SW480 (cell line): Measurements from ENCODE around the gene RAB1A.

Source experiments
- DNase-seq: peaks from one replicate; pipeline ENCODE4 v3.0.0-alpha.2; 2016; ENCODE audit warnings: low spot score

The RAB1A gene

DNA sequence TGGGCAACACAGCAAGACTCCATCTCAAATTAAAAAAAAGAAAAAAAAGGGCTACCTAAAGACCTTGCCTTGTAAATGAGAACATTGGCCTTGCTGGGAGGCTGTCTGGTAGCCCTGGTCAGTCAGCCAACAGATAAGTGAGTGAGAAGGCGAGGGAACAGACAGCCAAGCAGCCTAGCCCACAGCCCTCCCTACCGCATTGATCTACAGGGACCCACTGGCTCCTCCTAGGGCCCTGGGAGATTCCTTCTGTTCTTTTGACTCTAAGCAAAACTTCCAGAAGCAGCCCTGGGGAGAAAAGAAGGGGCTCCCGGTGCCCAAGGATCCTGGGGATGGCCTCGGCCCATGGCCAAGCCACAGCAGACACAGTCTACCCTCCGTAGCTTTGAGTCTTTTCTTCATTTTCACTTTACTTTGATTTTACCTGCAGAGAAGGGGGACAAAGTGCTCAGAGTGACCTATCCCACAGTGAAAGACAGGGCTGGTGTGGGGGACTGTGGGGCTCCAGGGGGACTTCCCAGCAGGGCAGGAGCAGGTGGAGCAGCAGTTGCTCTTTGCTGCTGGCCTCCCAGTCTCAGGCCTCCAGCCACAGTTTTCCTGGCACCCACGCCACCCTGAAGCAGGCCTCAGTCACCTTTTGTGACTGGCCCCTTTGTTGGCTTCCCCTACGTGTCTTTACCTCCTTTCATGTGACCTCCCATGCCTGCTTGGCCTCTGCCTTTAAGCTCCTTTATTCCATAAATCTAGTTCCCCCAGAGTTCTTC is 68.6 kb downstream of the RAB1A start:
- DNase-seq: no peak

DNA sequence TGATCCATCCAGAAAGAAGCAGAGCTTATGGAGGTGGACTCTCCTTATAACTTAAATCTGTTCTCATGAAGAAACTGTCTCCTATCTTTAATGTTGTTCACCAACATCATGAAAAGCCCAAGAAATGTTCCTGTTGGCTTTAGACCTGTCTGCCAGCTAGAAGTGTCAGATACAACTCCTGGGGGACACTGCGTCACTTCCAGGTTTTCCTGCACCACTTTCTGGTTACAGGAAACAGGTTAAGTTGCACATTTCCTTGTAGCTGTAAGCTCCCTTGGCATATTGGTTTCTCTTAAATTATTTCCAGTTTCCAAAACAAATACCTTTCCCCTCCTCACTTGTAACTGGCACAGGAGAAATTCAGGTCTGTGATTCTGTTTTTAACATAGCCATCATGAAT is 70.8 kb downstream of the RAB1A start:
- no peak for DNase-seq

DNA sequence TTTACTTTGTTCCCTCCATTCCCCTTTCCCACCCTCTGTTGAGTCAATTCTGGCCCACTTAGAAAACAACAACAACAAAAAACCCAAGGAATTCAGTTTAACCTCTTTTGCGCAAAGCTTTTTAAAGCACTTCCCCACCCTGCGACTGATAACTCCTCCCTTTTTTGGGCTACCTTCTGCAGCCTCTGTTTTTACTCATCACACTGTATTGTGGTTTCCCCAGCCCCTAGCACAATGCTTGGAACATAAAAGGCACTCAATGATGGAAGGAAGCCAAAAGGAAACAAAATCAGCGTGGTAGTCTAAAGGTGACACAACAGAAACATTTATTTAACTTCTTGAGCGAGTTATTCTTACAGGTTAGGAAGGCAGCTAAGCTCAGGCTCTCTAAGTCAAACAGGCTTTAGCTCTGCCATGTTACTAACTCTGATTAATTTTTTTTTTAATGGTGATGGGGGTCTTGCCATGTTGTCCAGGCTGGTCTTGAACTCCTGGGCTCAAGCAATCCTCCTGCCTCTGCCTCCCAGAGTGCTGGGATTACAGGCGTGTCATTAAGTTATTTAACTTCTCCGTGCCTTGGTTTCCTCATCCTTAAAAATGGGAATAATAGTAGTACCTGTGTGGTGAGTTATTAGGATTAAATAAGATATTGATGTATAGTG is 72.4 kb downstream of the RAB1A start:
- peak; percentile 72 for DNase-seq

DNA sequence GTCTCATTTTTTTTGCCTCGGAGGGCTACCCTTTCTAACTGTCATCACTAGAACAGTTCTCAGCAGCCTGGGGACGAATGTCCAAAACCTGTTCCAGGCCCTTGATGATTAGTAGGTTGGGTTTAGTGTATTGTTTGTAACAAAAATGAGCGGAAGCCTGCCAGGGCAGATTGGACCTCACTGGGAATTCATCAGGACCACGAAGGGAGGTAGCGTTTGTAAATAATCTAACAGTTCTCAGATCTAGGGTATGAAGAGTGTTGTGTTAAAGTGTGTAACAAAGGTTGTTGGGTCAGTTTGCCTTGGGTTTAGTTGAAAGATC is 72.9 kb downstream of the RAB1A start:
- DNase-seq: no peak

DNA sequence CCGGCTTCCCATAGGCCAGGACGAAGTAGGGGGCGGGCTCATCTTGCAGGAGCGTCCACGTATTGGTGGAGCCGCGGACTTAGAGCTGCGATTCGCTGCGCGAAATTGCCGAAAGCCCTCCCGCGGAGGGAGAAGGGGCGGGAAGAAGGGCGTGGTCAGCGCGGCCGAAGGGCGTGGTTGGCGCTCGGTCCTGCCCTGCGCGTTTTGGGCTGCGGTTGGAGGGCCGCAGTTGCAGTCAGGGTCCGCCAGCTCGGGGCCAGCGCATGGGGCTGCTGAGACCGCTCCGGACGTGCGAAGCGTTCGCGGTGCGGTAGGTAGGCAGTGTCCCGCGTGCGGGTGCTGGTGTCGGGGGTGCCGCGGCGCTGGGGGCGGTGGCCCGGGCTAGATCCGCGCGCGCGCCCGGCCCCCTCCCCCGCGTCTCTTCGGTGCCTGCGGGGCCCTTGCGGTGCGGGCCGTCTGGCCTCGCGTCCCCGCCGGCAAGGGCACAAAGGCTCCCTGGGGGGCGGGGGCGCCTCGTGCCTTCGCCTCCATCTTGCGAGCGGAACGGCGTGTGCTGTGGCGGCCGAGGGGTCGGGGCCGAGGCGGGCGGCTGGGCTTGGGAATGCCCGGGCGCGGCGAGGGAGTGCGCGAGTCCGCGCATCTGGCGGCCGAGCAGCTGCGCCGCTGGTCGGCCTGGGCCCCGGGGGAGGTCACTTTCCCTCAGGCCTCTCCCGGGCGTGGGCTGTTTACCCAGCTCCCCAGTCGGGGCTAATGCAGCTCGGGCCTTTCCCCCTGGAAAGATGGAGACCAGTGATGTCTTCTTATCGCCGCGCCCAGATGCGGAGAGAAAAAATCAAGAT is 73.5 kb downstream of the RAB1A start, which contains the start of gene CEP68:
CEP68 (plus strand) TSS at position 202 of the 839 bp plus-strand sequence. CDS start 13,029 bp downstream, outside the sequence.
- peak; percentile 98 for DNase-seq

DNA sequence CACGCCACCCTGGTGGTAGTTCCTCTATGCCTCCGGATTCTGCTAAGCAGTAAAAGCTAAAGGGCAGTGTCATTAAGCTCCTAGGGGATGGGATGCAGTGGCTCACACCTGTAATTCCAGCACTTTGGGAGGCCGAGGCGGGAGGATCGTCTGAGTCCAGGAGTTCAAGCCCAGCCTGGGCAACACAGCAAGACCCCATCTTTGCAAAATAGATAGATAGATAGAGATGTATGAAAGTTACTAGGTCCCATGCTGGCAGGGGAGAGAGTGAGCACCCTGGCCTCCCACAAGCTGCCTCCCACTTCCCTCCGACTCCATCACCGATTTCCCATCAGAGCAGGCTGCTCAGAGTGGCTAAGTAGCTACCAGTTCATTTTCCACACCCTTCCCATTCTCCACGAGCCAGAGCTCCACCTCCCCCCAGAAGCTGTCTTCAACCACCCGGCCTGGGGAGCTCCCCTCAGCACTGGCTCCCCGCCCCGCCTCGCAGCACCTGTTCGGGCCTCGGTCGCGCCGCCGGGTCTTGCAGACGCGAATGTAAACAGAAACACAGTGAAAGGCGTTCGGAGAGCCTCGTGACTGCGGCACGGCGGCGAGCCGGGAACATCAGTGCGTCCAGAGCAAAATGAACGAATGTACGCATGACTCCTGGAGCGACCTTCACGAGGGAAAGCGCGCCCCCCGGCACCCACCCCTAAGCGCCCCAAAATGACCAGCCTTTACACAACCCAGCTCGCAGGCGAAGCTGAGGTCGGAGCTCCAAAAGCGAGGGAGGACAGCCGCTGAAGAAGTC is 74.3 kb downstream of the RAB1A start:
- DNase-seq: no peak

DNA sequence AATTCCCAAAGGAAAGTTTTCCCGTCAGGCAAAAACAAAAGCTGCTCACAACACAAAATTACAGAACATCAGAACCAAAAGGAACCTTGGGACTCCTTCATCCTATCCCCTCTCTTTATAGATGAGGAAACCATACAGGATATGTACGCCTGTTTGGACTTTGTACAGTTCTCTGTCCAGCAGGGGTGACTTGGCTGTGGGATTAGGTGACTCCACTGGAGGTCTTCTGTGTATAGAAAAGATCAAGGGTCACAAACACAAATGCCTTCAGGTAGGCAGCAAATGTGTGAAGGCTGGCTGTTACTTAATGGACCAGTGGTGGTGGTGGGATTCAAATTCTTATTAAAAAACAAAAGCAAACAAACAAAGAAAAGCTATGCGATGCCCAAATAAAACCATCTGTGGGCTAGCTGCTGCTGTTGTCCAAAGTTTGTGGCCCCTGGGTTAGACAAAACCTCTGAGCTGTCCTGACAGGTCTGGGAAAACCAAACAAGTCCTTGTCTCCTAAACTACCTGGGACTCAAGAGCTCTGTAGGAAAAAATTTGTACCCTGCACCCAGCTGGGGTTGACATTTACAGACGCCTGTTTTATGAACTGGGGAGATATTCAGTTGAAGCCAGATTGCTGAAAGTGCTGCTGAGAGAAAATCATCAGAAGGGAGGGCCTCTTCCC is 75.0 kb downstream of the RAB1A start:
- no peak for DNase-seq

DNA sequence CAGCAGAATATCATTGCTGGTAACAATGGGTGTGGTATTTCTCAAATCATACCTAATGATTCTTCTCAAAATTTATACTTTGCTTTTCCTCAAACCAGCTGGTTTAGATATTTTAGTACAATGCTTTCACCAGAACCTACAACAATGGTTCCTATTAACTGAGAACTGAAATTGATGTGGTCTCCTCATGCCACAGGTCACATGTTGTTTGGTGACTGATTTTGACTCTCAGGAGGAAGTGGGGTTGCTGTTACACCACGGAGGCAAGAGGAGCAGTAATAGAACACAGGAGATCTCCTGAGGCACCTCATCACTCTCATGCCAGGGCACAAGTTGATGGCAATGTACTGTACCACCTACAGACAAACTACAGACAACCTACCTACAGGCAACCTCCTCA is 76.7 kb downstream of the RAB1A start:
- no peak for DNase-seq

DNA sequence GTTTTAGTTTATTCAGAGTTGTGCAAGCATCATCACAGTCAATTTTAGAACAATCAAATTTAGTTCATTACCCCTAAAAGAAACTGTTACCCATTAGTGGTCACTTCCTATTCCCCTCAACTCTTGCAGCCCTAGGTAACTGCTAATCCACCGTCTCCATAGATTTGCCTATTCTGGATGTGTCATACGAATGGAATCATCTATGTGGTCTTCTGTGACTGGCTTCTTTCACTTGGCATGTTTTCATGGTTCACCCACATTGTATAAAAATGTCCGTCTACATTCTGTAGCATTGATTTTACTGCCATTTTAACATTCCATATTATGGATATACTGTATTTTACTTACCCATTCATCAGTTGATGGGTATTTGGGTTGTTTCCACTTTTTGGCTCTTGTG is 79.0 kb downstream of the RAB1A start:
- DNase-seq: no peak

DNA sequence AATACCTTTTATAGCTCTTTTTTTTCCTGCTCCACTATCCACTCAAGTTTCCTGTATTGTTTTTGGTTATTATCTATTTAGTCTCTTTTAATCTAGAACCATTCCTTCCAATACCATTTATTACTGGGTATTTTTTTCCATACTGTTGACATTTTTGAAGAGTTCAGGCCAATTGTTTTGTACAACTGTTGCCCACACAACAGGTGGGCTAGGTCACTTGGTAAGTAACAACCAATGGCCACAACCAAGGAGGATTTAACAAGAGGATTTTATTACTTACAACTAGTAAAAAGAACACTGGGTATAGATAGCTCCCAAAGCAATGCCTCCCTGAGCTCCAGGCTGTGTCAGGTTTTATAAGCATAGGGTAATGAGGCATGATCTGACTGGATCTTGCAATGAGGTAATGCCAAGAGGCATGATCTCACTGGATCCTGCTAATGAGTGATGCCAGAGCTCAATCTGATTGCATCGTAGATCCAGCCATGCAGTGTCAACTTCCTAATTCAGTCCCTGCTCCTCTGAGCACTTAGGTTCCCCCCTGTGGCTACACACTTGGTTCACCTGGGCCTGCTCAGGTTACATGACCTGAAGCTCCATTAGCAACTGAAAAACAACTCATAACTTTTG is 80.8 kb downstream of the RAB1A start:
- DNase-seq: peak; percentile 84

DNA sequence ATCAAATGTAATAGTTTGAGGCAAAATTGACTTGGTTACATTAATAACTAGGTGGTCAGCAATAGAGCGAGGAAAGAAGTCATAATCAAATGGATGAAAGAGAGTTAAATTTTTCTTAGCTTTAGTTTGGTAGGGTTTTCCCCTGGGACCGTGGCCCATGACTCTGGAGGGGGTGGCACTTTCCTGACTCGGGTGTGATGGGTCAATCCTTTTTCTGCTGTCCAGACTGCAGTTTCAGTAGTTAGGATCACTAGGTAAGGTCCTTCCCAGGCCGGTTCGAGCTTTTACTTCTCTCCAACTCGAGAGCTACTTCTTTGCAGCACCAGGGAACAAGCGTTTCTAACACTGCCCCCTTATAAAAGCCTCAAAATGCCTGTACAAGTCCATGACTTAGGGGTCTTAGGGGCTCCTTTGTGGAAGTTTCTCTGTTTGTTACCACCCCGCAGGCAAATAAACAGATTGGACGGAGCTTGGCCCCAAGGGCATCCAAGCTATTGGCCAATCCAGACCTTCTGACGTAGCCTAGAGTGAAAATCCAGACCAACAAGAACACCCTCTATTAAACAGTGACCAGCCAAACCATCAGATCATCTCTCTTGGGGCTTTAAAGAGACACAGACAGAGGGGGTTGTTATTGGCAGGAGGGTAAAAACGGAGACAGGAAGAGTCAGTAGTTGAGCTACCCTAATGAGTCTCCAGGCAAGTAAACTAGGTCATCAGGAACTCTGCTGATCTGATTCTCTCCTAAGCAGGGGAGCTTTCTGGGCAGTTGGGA is 83.1 kb downstream of the RAB1A start:
- no peak for DNase-seq

DNA sequence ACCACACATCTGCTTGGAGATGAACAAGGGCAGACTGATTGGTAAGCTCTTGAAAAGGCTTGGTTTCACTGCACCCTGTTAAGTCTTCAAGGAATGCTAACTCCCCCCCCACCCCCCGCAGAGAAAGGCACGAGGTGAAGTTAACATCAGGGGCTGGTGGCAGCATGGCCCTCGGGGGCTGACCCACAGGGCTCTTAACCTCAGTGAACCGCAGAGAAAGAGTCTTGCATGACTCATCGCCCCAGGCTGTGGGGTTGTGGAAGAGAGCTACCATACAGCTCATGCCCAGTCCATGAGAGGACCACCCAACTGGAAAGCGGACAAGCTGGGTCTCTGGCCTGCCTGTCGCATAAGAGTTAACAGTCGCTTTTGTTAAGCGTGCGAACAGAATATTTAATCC is 84.3 kb downstream of the RAB1A start:
- no peak for DNase-seq

DNA sequence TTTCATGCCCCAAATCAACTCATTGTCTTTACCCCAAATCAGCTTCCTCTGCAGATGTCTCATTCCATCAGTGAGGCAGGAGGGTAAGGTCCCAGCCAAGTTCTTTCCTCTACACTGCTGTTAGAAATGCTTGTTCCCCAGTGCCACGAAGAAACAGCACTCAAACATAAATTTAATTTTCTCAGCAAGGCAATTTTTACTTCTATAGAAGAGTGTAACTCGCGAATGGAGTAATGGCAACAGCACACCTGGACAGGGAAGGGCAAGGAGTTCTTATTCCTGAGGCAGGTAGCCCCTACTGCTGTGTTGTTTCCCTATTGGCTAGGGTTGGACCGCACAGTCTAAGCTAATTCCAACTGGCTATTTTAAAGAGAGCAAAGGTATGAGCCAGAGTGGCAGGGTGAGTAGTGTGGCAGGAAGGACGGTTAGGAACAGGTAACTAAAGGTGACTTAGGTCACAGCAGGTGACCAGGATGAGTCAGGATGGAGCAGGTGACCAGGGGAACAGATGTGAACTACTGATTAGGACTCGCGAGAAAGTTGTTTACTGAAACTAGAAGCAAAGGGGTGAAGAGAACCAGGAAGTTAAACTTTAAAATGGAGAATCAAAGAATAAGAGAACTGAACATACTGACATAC is 85.7 kb downstream of the RAB1A start:
- DNase-seq: no peak

DNA sequence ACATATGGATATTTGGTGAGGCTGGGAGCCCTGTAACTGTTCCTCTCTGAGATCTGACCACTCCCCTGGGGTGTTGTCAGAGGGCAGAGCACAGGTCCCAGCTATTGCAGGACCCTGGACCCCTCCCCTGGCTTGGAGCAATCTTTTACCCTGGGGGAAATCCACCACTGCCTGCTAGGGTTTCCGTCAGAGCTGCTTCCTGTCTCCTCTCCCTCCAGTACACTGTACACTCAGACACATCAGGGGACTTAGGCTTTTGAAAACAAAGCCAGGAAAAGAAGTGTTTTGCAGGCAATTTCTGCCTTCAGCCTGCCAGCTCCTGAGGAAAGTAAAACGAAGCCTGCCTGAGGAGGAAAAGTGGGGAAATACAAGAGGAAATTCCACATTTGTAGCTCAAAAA is 86.9 kb downstream of the RAB1A start:
- no peak for DNase-seq

DNA sequence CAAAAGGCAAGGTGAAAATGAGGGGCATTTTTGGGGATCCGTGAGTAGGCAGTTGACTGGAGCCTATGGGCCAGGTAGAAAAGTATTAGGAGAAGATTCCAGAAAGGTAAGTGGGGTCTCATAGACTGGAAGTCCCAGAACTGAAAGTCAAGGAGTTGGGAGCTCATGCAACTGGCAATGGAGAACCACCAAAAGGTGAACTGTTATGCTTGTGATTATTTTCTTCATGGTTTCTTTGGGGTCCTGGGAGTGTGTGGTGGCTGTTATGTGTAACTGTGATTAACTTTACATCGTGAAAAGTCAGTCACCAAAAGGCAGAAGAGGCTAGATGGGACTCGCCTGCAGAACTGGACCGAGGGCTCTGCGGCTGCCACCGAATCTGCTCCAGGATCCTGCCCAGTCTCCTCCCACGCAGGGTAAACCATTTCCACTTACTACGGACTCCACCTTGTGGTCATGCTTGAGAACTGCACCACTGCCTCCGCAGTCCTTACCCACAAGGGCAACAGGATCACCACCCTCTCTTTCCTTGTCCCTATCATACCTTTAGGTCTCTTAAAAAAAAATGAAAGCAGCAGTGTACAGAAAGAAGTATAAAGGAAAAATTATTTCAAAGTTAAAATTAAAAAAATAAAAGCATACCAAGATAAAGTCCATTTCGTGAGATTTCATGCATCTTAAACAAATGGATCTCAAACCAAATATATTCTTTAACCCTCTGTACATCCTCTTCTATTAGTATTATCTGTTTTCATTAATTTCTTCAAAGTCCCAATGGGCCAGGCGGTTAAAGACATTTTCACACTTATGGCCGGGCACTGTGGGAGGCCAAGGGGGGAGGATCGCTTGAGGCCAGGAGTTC is 89.3 kb downstream of the RAB1A start:
- peak; percentile 85 for DNase-seq

DNA sequence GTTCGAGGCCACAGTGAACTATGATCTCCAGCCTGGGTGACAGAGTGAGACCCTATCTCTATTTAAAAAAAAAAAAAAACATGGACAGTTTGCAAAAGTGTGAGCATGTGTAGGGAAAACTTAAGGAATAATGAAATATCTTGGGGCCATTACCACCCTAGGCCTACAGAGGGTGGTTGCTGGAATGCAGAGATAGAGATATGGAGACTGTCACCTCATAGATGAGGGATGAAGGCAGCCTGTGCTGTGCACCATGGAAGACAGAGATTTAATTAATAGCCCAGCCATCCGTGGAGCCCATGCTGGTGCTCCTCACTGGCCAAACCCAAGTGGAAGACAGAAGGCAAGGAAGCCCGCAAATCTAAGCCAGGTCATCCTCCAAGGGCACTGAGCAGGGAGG is 90.3 kb downstream of the RAB1A start:
- no peak for DNase-seq

DNA sequence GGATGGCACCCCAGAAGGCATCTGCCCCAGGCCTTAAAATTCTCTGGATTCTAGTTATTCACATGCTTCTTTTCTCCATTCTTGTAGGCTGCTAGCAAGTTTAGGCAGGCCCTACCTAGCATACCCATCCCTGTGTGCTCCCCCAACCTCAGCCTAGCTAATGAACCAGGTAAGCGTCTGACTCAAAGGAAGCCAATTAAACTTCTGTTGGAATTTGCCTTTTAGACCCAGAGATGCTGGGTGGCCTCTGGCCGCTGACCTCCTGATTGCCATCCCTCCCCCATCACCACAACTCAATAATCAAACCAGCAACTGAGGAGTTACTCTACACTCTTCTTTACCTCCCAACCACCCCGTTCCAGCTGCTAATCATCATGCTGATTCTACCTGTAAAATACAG is 92.7 kb downstream of the RAB1A start:
- DNase-seq: no peak
